DND-41 (cell line): ENCODE measurements around the gene MACF1.

Experiments
- ATAC-seq: fragments of 200-7000 bp; cut with Tn5 transposase; 3 replicates; pipeline ENCODE4 v1.9.1; 2021; ENCODE audit warnings: low read depth; ENCODE audit not compliant: insufficient read depth
- DNase-seq: peaks from one replicate; pipeline ENCODE4 v3.0.0-alpha.2; 2020
- H2AFZ ChIP-seq: 2 replicates; pipeline ENCODE4 v1.6.0; 2012; ENCODE audit warnings: low read depth, low read length
- H3K27ac ChIP-seq: 2 replicates; pipeline ENCODE4 v1.5.1; 2012; ENCODE audit warnings: low read length, inconsistent platforms
- H3K27me3 ChIP-seq: fragments of 200-600 bp; sonication (generic); 2 replicates; pipeline ENCODE4 v1.6.0; 2012; ENCODE audit warnings: low read length, mild to moderate bottlenecking, inconsistent platforms; ENCODE audit not compliant: insufficient read depth, poor library complexity
- H3K36me3 ChIP-seq: 2 replicates; pipeline ENCODE4 v1.5.1; 2012; ENCODE audit warnings: low read length, inconsistent platforms; ENCODE audit not compliant: insufficient read depth
- H3K4me1 ChIP-seq: 2 replicates; pipeline ENCODE4 v1.5.1; 2012; ENCODE audit warnings: mild to moderate bottlenecking, low read length; ENCODE audit not compliant: insufficient read depth
- H3K4me2 ChIP-seq: 2 replicates; pipeline ENCODE4 v1.6.0; 2012; ENCODE audit warnings: mild to moderate bottlenecking, moderate library complexity, low read length, inconsistent platforms; ENCODE audit not compliant: insufficient read depth
- H3K4me3 ChIP-seq, 2 experiments: fragments of 200-600 bp in 1 of 2; shearing (Covaris generic) in 1 of 2; 2 replicates each; pipeline ENCODE4 v1.5.1; 2012 to 2016; ENCODE audit warnings: inconsistent platforms in 2 of 2, low read length in 2 of 2, mild to moderate bottlenecking in 2 of 2, low read depth in 1 of 2, moderate library complexity in 1 of 2
- H3K79me2 ChIP-seq: 2 replicates; pipeline ENCODE4 v1.6.0; 2012; ENCODE audit warnings: low read length, inconsistent platforms; ENCODE audit not compliant: insufficient read depth
- H3K9ac ChIP-seq: 2 replicates; pipeline ENCODE4 v1.6.0; 2012; ENCODE audit warnings: low read depth, mild to moderate bottlenecking, inconsistent platforms, low read length, moderate library complexity
- H3K9me3 ChIP-seq: 2 replicates; pipeline ENCODE4 v1.5.1; 2012; ENCODE audit warnings: low read length, moderate library complexity, mild to moderate bottlenecking, inconsistent platforms; ENCODE audit not compliant: insufficient read depth, severe bottlenecking
- H4K20me1 ChIP-seq: 2 replicates; pipeline ENCODE4 v1.6.0; 2012; ENCODE audit warnings: low read length; ENCODE audit not compliant: insufficient read depth
- EZH2 ChIP-seq: IDR thresholded peaks from 3 replicates; pipeline ENCODE4 v1.6.1; 2012; ENCODE audit warnings: borderline replicate concordance, low read depth, mild to moderate bottlenecking, moderate library complexity, low read length, inconsistent platforms; ENCODE audit not compliant: severe bottlenecking
- TF ChIP-seq, protein P1 (sequence below): IDR thresholded peaks from 2 replicates; pipeline ENCODE4 v1.5.1; 2012; ENCODE audit warnings: borderline replicate concordance, low read length, moderate library complexity, mild to moderate bottlenecking; ENCODE audit not compliant: poor library complexity, severe bottlenecking; ENCODE audit errors: extremely low read depth

Gene MACF1

GRCh38 chr1:39164256-39164655 is 40.2 kb upstream of the MACF1 start:
- Histone ChIP-seq H3K9me3 (no peaks in the 10 kb centered on the region), H3K4me1 (no peaks in the 10 kb centered on the region), H2AFZ (no peak overlapping the region), H3K4me2 (no peak overlapping the region), H3K9ac (no peak overlapping the region), H4K20me1 (no peaks in the 10 kb centered on the region; the same call in 1 of the 2 replicates), H3K27ac (no peak overlapping the region), H3K4me3 (no peak overlapping the region), H3K27me3 (no peaks in the 10 kb centered on the region), H3K79me2 (no peaks in the 10 kb centered on the region), H3K36me3 (no peaks in the 10 kb centered on the region)
- DNase-seq (no peak), ATAC-seq (no peak)
- TF ChIP-seq EZH2 = no peak
- TF ChIP-seq, protein P1, sequence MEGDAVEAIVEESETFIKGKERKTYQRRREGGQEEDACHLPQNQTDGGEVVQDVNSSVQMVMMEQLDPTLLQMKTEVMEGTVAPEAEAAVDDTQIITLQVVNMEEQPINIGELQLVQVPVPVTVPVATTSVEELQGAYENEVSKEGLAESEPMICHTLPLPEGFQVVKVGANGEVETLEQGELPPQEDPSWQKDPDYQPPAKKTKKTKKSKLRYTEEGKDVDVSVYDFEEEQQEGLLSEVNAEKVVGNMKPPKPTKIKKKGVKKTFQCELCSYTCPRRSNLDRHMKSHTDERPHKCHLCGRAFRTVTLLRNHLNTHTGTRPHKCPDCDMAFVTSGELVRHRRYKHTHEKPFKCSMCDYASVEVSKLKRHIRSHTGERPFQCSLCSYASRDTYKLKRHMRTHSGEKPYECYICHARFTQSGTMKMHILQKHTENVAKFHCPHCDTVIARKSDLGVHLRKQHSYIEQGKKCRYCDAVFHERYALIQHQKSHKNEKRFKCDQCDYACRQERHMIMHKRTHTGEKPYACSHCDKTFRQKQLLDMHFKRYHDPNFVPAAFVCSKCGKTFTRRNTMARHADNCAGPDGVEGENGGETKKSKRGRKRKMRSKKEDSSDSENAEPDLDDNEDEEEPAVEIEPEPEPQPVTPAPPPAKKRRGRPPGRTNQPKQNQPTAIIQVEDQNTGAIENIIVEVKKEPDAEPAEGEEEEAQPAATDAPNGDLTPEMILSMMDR = no peak

- ATAC-seq (no peak), DNase-seq (no peak)
- Histone ChIP-seq H3K9me3 (no peaks in the 10 kb centered on the region), H4K20me1 (no peaks in the 10 kb centered on the region; the same call in 1 of the 2 replicates), H3K27me3 (no peaks in the 10 kb centered on the region), H3K36me3 (no peaks in the 10 kb centered on the region), H3K9ac (no peak overlapping the region), H3K79me2 (no peaks in the 10 kb centered on the region), H3K4me2 (no peak overlapping the region), H2AFZ (no peak overlapping the region), H3K4me1 (no peaks in the 10 kb centered on the region), H3K27ac (no peak overlapping the region), H3K4me3 (no peak overlapping the region)
- TF ChIP-seq EZH2 = no peak
- TF ChIP-seq, protein P1 = no peak
Observed at GRCh38 chr1:39165049-39165448, 39.4 kb upstream of the MACF1 start.

DNA sequence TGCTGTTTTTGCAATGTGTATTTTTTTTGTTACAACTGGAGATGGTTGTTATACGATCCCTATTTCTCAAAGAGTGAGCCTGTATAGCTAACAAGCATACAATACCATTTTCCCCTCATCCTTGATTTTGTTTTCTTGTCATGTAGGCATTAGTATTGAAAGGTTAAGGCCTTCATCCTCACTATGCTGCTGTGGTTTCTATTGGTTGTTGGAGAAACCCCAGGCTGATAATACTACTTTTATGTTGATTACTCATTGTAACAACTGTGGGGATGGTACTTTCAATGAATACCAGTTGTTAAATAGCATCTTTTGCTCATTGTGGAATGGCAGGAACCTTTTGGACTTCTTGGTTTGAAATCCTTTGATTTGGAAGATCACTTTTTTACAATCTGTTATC is 39.0 kb upstream of the MACF1 start:
- Histone ChIP-seq H3K36me3 (no peaks in the 10 kb centered on the region), H3K27me3 (no peaks in the 10 kb centered on the region), H3K79me2 (no peaks in the 10 kb centered on the region), H3K27ac (no peak overlapping the region), H3K4me3 (no peak overlapping the region), H4K20me1 (no peaks in the 10 kb centered on the region; the same call in 1 of the 2 replicates), H3K9ac (no peak overlapping the region), H2AFZ (no peak overlapping the region), H3K9me3 (no peaks in the 10 kb centered on the region), H3K4me1 (no peaks in the 10 kb centered on the region), H3K4me2 (no peak overlapping the region)
- no peak for TF ChIP-seq EZH2
- TF ChIP-seq, protein P1 = no peak
- no peak for ATAC-seq
- no peak for DNase-seq
